IMR-90 (cell line): ENCODE data around the gene RGS14. TPM values are rescaled to one million over a fixed set of nuclear protein-coding genes. Genes with fewer than 3 reads are reported as not detected.

Experiments
- ATAC-seq: fragments of 200-7000 bp; cut with Tn5 transposase; 2 replicates; pipeline ENCODE4 v1.9.1; 2020; ENCODE audit warnings: low read depth, mild to moderate bottlenecking, moderate library complexity
- BruUV-seq: library from RNA; stranded (reverse); fragments of 400-500 nt; replicated peaks from 2 replicates; lab custom pipeline; 2021; lab: Mats Ljungman, UMichigan
- CTCF ChIA-PET: fragments of 300-600 bp; formaldehyde crosslinking; extraction: SDS; loops from one replicate; lab custom pipeline; 2021; ENCODE audit warnings: antibody characterized with exemption; lab: Yijun Ruan, JAX
- POLR2A ChIA-PET: fragments of 300-600 bp; sonication (Branson Sonifier 250); formaldehyde crosslinking; loops from one replicate; lab custom pipeline; 2022; ENCODE audit warnings: antibody characterized with exemption; ENCODE audit not compliant: unreplicated experiment; lab: Charles Lee
- DNase-seq: peaks from one replicate; pipeline ENCODE4 v3.0.0; 2013
- H2AFZ ChIP-seq: replicated peaks from 2 replicates; pipeline ENCODE3; 2013; ENCODE audit warnings: low read length, mild to moderate bottlenecking; ENCODE audit not compliant: poor library complexity
- H2AK5ac ChIP-seq: 2 replicates; pipeline ENCODE4 v1.6.1; 2013; ENCODE audit warnings: low read depth, low read length, inconsistent platforms
- H2AK9ac ChIP-seq: replicated peaks from 2 replicates; pipeline ENCODE3; 2013; ENCODE audit warnings: mild to moderate bottlenecking, low read depth, low read length, moderate library complexity; ENCODE audit not compliant: poor library complexity
- H2BK120ac ChIP-seq: 2 replicates; pipeline ENCODE4 v1.6.1; 2013; ENCODE audit warnings: low read depth, low read length, inconsistent platforms
- H2BK15ac ChIP-seq: 3 replicates; pipeline ENCODE4 v1.6.1; 2013; ENCODE audit warnings: low read depth, low read length, inconsistent platforms
- H2BK20ac ChIP-seq: 2 replicates; pipeline ENCODE4 v1.6.1; 2013; ENCODE audit warnings: low read depth, mild to moderate bottlenecking, inconsistent platforms, low read length, moderate library complexity
- H2BK5ac ChIP-seq: 2 replicates; pipeline ENCODE4 v1.6.1; 2013; ENCODE audit warnings: mild to moderate bottlenecking, low read depth, low read length, inconsistent platforms; ENCODE audit not compliant: poor library complexity, severe bottlenecking
- H3K14ac ChIP-seq: replicated peaks from 2 replicates; pipeline ENCODE4 v1.6.1; 2013; ENCODE audit warnings: low read depth, low read length, inconsistent platforms
- H3K18ac ChIP-seq: 2 replicates; pipeline ENCODE4 v1.6.1; 2013; ENCODE audit warnings: low read depth, low read length, control low read depth
- H3K23ac ChIP-seq: 2 replicates; pipeline ENCODE4 v1.6.1; 2013; ENCODE audit warnings: low read depth, low read length, inconsistent platforms
- H3K27ac ChIP-seq: 2 replicates; pipeline ENCODE4 v1.5.1; 2013; ENCODE audit warnings: mild to moderate bottlenecking, control low read depth, low read length; ENCODE audit not compliant: insufficient read depth
- H3K27me3 ChIP-seq: 2 replicates; pipeline ENCODE4 v1.6.1; 2013; ENCODE audit warnings: low read length; ENCODE audit not compliant: control insufficient read depth, insufficient read depth
- H3K36me3 ChIP-seq: 2 replicates; pipeline ENCODE4 v1.6.1; 2013; ENCODE audit warnings: low read length, mixed read lengths; ENCODE audit not compliant: control insufficient read depth, insufficient read depth
- H3K4ac ChIP-seq: 2 replicates; pipeline ENCODE4 v1.6.1; 2013; ENCODE audit warnings: low read depth, low read length, inconsistent platforms
- H3K4me1 ChIP-seq: 2 replicates; pipeline ENCODE4 v1.6.1; 2013; ENCODE audit warnings: low read length, mixed read lengths; ENCODE audit not compliant: control insufficient read depth, insufficient read depth
- H3K4me2 ChIP-seq: 2 replicates; pipeline ENCODE4 v1.6.1; 2013; ENCODE audit warnings: low read depth, mild to moderate bottlenecking, control low read depth, low read length, moderate library complexity
- H3K4me3 ChIP-seq: 2 replicates; pipeline ENCODE4 v1.5.1; 2013; ENCODE audit warnings: low read depth, mild to moderate bottlenecking, control low read depth, low read length, moderate library complexity; ENCODE audit not compliant: insufficient read depth
- H3K56ac ChIP-seq: 2 replicates; pipeline ENCODE4 v1.6.1; 2013; ENCODE audit warnings: low read length, inconsistent platforms; ENCODE audit not compliant: insufficient read depth; ENCODE audit errors: extremely low read depth
- H3K79me1 ChIP-seq, 2 experiments: 2 replicates each; pipeline ENCODE4 v1.6.1; 2013; ENCODE audit warnings: low read length in 2 of 2, inconsistent platforms in 1 of 2, low read depth in 1 of 2
- H3K9ac ChIP-seq: 2 replicates; pipeline ENCODE4 v1.6.1; 2013; ENCODE audit warnings: low read depth, low read length, control low read depth
- H3K9me1 ChIP-seq: 2 replicates; pipeline ENCODE4 v1.6.1; 2013; ENCODE audit warnings: low read length, inconsistent platforms; ENCODE audit not compliant: insufficient read depth
- H3K9me3 ChIP-seq: 2 replicates; pipeline ENCODE4 v1.6.1; 2013; ENCODE audit warnings: low read length; ENCODE audit not compliant: control insufficient read depth, insufficient read depth
- H4K20me1 ChIP-seq: 2 replicates; pipeline ENCODE4 v1.6.1; 2013; ENCODE audit warnings: low read length, inconsistent platforms; ENCODE audit not compliant: insufficient read depth
- H4K5ac ChIP-seq: 2 replicates; pipeline ENCODE4 v1.6.1; 2013; ENCODE audit warnings: mild to moderate bottlenecking, low read depth, low read length, control low read depth
- H4K8ac ChIP-seq, 2 experiments: 2 replicates each; pipeline ENCODE4 v1.6.1; 2013; ENCODE audit warnings: low read depth in 2 of 2, low read length in 2 of 2, control low read depth in 1 of 2, inconsistent platforms in 1 of 2
- H4K91ac ChIP-seq: 2 replicates; pipeline ENCODE4 v1.6.1; 2013; ENCODE audit warnings: low read depth, low read length, inconsistent platforms; ENCODE audit not compliant: insufficient read depth
- BHLHE40 ChIP-seq: fragments of 150-350 bp; IDR thresholded peaks from 2 replicates; pipeline ENCODE4 v1.6.1; 2016; ENCODE audit warnings: mild to moderate bottlenecking, low read depth, low read length
- CEBPB ChIP-seq: IDR thresholded peaks from 2 replicates; pipeline ENCODE4 v1.6.1; 2012; ENCODE audit warnings: low read depth, low read length, improper control_type of control experiment
- CHD1 ChIP-seq: IDR thresholded peaks from 2 replicates; pipeline ENCODE4 v1.6.1; 2012; ENCODE audit warnings: low read depth, low read length, improper control_type of control experiment
- CTCF ChIP-seq: conservative IDR thresholded peaks from 2 replicates; pipeline ENCODE4 v1.5.1; 2012; ENCODE audit warnings: mild to moderate bottlenecking, low read depth, low read length, improper control_type of control experiment
- ELK1 ChIP-seq: fragments of 150-350 bp; IDR thresholded peaks from 2 replicates; pipeline ENCODE4 v1.6.1; 2016; ENCODE audit warnings: low read depth, mild to moderate bottlenecking, low read length, moderate library complexity, borderline replicate concordance
- FOS ChIP-seq: fragments of 150-350 bp; IDR thresholded peaks from 2 replicates; pipeline ENCODE4 v1.6.1; 2016; ENCODE audit warnings: low read depth, low read length
- MAFK ChIP-seq: IDR thresholded peaks from 2 replicates; pipeline ENCODE4 v1.6.1; 2012; ENCODE audit warnings: low read depth, low read length, improper control_type of control experiment
- MAZ ChIP-seq: IDR thresholded peaks from 2 replicates; pipeline ENCODE4 v1.6.1; 2012; ENCODE audit warnings: low read depth, mild to moderate bottlenecking, low read length, improper control_type of control experiment, moderate library complexity, borderline replicate concordance
- MXI1 ChIP-seq: IDR thresholded peaks from 2 replicates; pipeline ENCODE4 v1.6.1; 2012; ENCODE audit warnings: low read depth, mild to moderate bottlenecking, low read length, moderate library complexity, borderline replicate concordance
- NFE2L2 ChIP-seq: fragments of 150-350 bp; IDR thresholded peaks from 2 replicates; pipeline ENCODE4 v1.6.1; 2016; ENCODE audit warnings: low read depth, mild to moderate bottlenecking, low read length
- POLR2A ChIP-seq: IDR thresholded peaks from 2 replicates; pipeline ENCODE4 v1.6.1; 2012; ENCODE audit warnings: mild to moderate bottlenecking, low read depth, low read length
- RAD21 ChIP-seq: IDR thresholded peaks from 2 replicates; pipeline ENCODE4 v1.6.1; 2012; ENCODE audit warnings: low read length, improper control_type of control experiment
- RCOR1 ChIP-seq: IDR thresholded peaks from 2 replicates; pipeline ENCODE4 v1.6.1; 2012; ENCODE audit warnings: mild to moderate bottlenecking, low read length, improper control_type of control experiment; ENCODE audit not compliant: insufficient replicate concordance
- RFX5 ChIP-seq: IDR thresholded peaks from 2 replicates; pipeline ENCODE4 v1.8.0; 2012; ENCODE audit warnings: low read depth, mild to moderate bottlenecking, low read length, moderate library complexity
- SMC3 ChIP-seq: fragments of 150-350 bp; IDR thresholded peaks from 2 replicates; pipeline ENCODE4 v1.6.1; 2016; ENCODE audit warnings: low read depth, mild to moderate bottlenecking, antibody characterized with exemption, low read length, moderate library complexity
- USF2 ChIP-seq: fragments of 150-350 bp; IDR thresholded peaks from 2 replicates; pipeline ENCODE4 v1.6.1; 2017; ENCODE audit warnings: mild to moderate bottlenecking, antibody characterized with exemption, low read length, low read depth
- WGBS, 2 experiments: methylation state at CpG; one replicate each; pipeline versions ENCODE4 v1.1.5 to v1.1.7; 2013; ENCODE audit warnings: missing lambda C conversion rate in 2 of 2; ENCODE audit not compliant: insufficient read length in 1 of 2; ENCODE audit errors: extremely low coverage in 2 of 2; 5-methylcytosine and 5-hydroxymethylcytosine counted together
- dilution Hi-C: fragments of 300-500 bp; cut with HindIII; formaldehyde crosslinking; loops from one replicate; pipeline ENCODE4 v1.14.3; 2018; ENCODE audit warnings: low sequenced_read_pairs; ENCODE audit not compliant: unreplicated experiment
- in situ Hi-C: fragments of 300-500 bp; cut with MboI; formaldehyde crosslinking; loops from 3 replicates; pipeline ENCODE4 v1.14.3; 2019; ENCODE audit warnings: low sequenced_read_pairs, inconsistent platforms, mixed read lengths
- intact Hi-C: fragments of 100-400 bp; cut with micrococcal nuclease; formaldehyde crosslinking; loops from 2 replicates; pipeline ENCODE4 v1.10.0; 2022
- polyA plus RNA-seq, 3 experiments: library from polyadenylated mRNA; depleted of rRNA; stranded (reverse); fragments of >200 nt; gene quantifications; 2 replicates each; pipeline ENCODE4 v1.2.3, GENCODE V29; 2012; ENCODE audit warnings: low replicate concordance in 1 of 3
- total RNA-seq: library from RNA; depleted of rRNA; stranded (reverse); fragments of >200 nt; gene quantifications from 2 replicates; pipeline ENCODE4 v1.2.3, GENCODE V29; 2012

Gene RGS14
- total and polyA plus RNA-seq, 2 of the 4 experiments (the other 2 are of a cell fraction): 1.1 to 6.5 TPM

- no CpG with 5 or more reads among the region's 6 CpGs for WGBS, 2 experiments
- Histone ChIP-seq H3K23ac (no peak overlapping the region), H3K4me3 (no peak overlapping the region), H2AK9ac (no peak overlapping the region), H3K9me3 (no peaks in the 10 kb centered on the region), H2AK5ac (no peak overlapping the region), H3K4ac (no peak overlapping the region), H3K36me3 (peaks cover 11% of the 10 kb centered on the region), H3K9me1 (peaks cover 8% of the 10 kb centered on the region; the same call in 1 of the 2 replicates), H3K9ac (no peak overlapping the region), H3K4me2 (no peak overlapping the region), H2BK15ac (no peak overlapping the region), H3K4me1 (peaks cover 15% of the 10 kb centered on the region), H3K56ac (no peak overlapping the region), H3K14ac (no peak overlapping the region), H2BK20ac (no peak overlapping the region), H3K27me3 (no peaks in the 10 kb centered on the region), H4K5ac (no peak overlapping the region), H3K79me1 (peaks cover 41 to 50% of the 10 kb centered on the region in 2 experiments), H3K27ac (no peak overlapping the region), H4K8ac (no peak overlapping the region), H2AFZ (no peak overlapping the region), H4K91ac (no peak overlapping the region), H2BK120ac (no peak overlapping the region), H4K20me1 (peaks cover 18% of the 10 kb centered on the region; the same call in 1 of the 2 replicates), H2BK5ac (no peak overlapping the region), H3K18ac (no peak overlapping the region)
- no peak for DNase-seq
- no peak for TF ChIP-seq CHD1
- TF ChIP-seq USF2: no peak
- TF ChIP-seq MAFK: no peak
- TF ChIP-seq FOS: no peak
- no peak for TF ChIP-seq RAD21
- no peak for TF ChIP-seq RCOR1
- TF ChIP-seq NFE2L2: no peak
- no peak for TF ChIP-seq MXI1
- TF ChIP-seq ELK1: no peak
- TF ChIP-seq SMC3: no peak
- no peak for TF ChIP-seq BHLHE40
- no peak for TF ChIP-seq POLR2A
- TF ChIP-seq CTCF: no peak
- no peak for TF ChIP-seq MAZ
- TF ChIP-seq CEBPB: no peak
- no peak for TF ChIP-seq RFX5
- CTCF ChIA-PET: no interaction called here
- intact Hi-C loops: no loop called here
- BruUV-seq: no TSS peak
- POLR2A ChIA-PET: no interaction called here
- ATAC-seq: no peak
- in situ Hi-C loops: no loop called here
- dilution Hi-C loops: no loop called here
Measured at GRCh38 chr5:177344891-177345290, 12.8 kb upstream of the RGS14 start.
